CD4-positive, CD25-positive, alpha-beta regulatory T cell (primary cell): ENCODE results near the gene QPRT. TPM values are rescaled to one million over a fixed set of nuclear protein-coding genes. Genes with fewer than 3 reads are reported as not detected.
A peak's percentile ranks its signal among the peaks of the same experiment; 100 is the strongest.
"Not testable (repeated sequence)": the region's sequence is repeated elsewhere in the genome, so short reads cannot be mapped to it uniquely, and the experiment has no call there.

Experiments
- ATAC-seq, 2 donors: fragments of 150-1000 bp; cut with Tn5 transposase; one replicate each; pipeline ENCODE4 v1.10.0; 2021; ENCODE audit warnings: low read depth in 2 of 2, moderate number of reproducible peaks in 2 of 2, moderate library complexity in 1 of 2
- DNase-seq, 3 donors: peaks; one replicate each; pipeline versions ENCODE4 v3.0.0 to v3.0.0-alpha.2; 2012 to 2022; ENCODE audit warnings: mixed read lengths in 1 of 3
- H3K27ac ChIP-seq: one replicate; pipeline ENCODE4 v1.7.0; 2013; ENCODE audit warnings: mild to moderate bottlenecking, low read length; ENCODE audit not compliant: insufficient read depth, poor library complexity, severe bottlenecking
- H3K27me3 ChIP-seq: one replicate; pipeline ENCODE4 v1.7.0; 2013; ENCODE audit warnings: low read length; ENCODE audit not compliant: control insufficient read depth, insufficient read depth
- H3K36me3 ChIP-seq: one replicate; pipeline ENCODE4 v1.7.0; 2013; ENCODE audit warnings: mild to moderate bottlenecking, low read length, moderate library complexity; ENCODE audit not compliant: control insufficient read depth, insufficient read depth
- H3K4me1 ChIP-seq: 2 replicates; pipeline ENCODE4 v1.7.0; 2013; ENCODE audit warnings: mild to moderate bottlenecking, low read length; ENCODE audit not compliant: insufficient read depth, control insufficient read depth, poor library complexity, severe bottlenecking
- H3K4me3 ChIP-seq: one replicate; pipeline ENCODE4 v1.7.0; 2013; ENCODE audit warnings: low read depth, mild to moderate bottlenecking, low read length, moderate library complexity
- H3K9me3 ChIP-seq, 2 experiments: 1 replicate in 1 of 2; 2 replicates in 1 of 2; pipeline ENCODE4 v1.7.0; 2013; ENCODE audit warnings: low read length in 2 of 2, mild to moderate bottlenecking in 1 of 2, moderate library complexity in 1 of 2; ENCODE audit not compliant: control insufficient read depth in 2 of 2
- H3K27ac Mint-ChIP-seq, 3 donors: one replicate each; pipeline ENCODE4 v1.8.0; 2020 to 2022; ENCODE audit warnings: mild to moderate bottlenecking in 3 of 3, mixed read lengths in 3 of 3, moderate library complexity in 2 of 3
- H3K27me3 Mint-ChIP-seq: one replicate; pipeline ENCODE4 v1.8.0; 2022; ENCODE audit warnings: mild to moderate bottlenecking, mixed read lengths
- H3K36me3 Mint-ChIP-seq: one replicate; pipeline ENCODE4 v1.8.0; 2020; ENCODE audit warnings: mixed read lengths
- H3K4me1 Mint-ChIP-seq, 4 donors: one replicate each; pipeline ENCODE4 v1.8.0; 2020 to 2022; ENCODE audit warnings: mixed read lengths in 4 of 4, mild to moderate bottlenecking in 1 of 4
- H3K4me3 Mint-ChIP-seq, 4 donors: one replicate each; pipeline ENCODE4 v1.8.0; 2020 to 2022; ENCODE audit warnings: mild to moderate bottlenecking in 4 of 4, mixed read lengths in 4 of 4, moderate library complexity in 3 of 4
- H3K9me3 Mint-ChIP-seq, 7 donors: one replicate each; pipeline ENCODE4 v1.8.0; 2020 to 2022; ENCODE audit warnings: mixed read lengths in 7 of 7, mild to moderate bottlenecking in 3 of 7, moderate library complexity in 2 of 7
- polyA plus RNA-seq, 4 donors: library from polyadenylated mRNA; unstranded; fragments of 300-500 nt; fragmentation: Illumina TruSeq; gene quantifications; one replicate each; pipeline ENCODE4 v1.2.3, GENCODE V29; 2021
- total RNA-seq: library from RNA; stranded (reverse); gene quantifications from one replicate; pipeline ENCODE4 v1.2.3, GENCODE V29; 2022

The QPRT gene
- total and polyA plus RNA-seq, 5 donors from 2014 or later: 0.53 to 2.4 (median 0.72) TPM

- Mint-ChIP-seq H3K4me3 (peak overlapping the region in 2 of 4 donors; percentile 48 to 57), H3K27ac (peak overlapping the region in 1 of 3 donors; percentile 46)
- H3K4me3 ChIP-seq: no peak overlapping the region
These were observed 26.1 kb downstream of the QPRT start for GRCh38 chr16:29705030-29705429.

GRCh38 chr16:29707160-29707559 lies 28.2 kb downstream of the QPRT start:
- H3K9me3 Mint-ChIP-seq, ATAC-seq, DNase-seq, H3K27me3 Mint-ChIP-seq, H3K36me3 ChIP-seq, H3K27me3 ChIP-seq, H3K9me3 ChIP-seq, H3K4me3 ChIP-seq, H3K36me3 Mint-ChIP-seq, H3K27ac Mint-ChIP-seq, H3K27ac ChIP-seq: not testable (repeated sequence)
- H3K4me1 ChIP-seq: peaks cover 25% of the 10 kb centered on the region
- Mint-ChIP-seq H3K4me3 (peak overlapping the region in 1 of 4 donors; percentile 39), H3K4me1 (peaks cover 12 to 27% (median 18%) of the 10 kb centered on the region in 4 donors)

More at GRCh38 chr16:29705030-29705429, 26.1 kb downstream of the QPRT start:
- no peak for ATAC-seq
- no peaks in the 10 kb centered on the region for H3K36me3 ChIP-seq
- no peaks in the 10 kb centered on the region for H3K27me3 ChIP-seq
- Mint-ChIP-seq H3K9me3 (peaks cover 0 to 2% (median 0%) of the 10 kb centered on the region in 7 donors), H3K27me3 (peaks cover 4% of the 10 kb centered on the region), H3K36me3 (no peaks in the 10 kb centered on the region), H3K4me1 (peaks cover 5 to 39% (median 24%) of the 10 kb centered on the region in 4 donors)
- no peaks in the 10 kb centered on the region for H3K9me3 ChIP-seq
- no peak for DNase-seq
- H3K27ac ChIP-seq: no peak overlapping the region
- peaks cover 33% of the 10 kb centered on the region for H3K4me1 ChIP-seq

- Mint-ChIP-seq H3K4me3 (peak overlapping the region in 1 of 4 donors; percentile 70), H3K27me3 (peaks cover 4% of the 10 kb centered on the region), H3K36me3 (no peaks in the 10 kb centered on the region), H3K9me3 (no peaks in the 10 kb centered on the region), H3K4me1 (peaks cover 7 to 15% (median 11%) of the 10 kb centered on the region in 4 donors), H3K27ac (peak overlapping the region in 1 of 3 donors; percentile 91)
- Histone ChIP-seq H3K4me1 (peaks cover 11% of the 10 kb centered on the region), H3K27me3 (no peaks in the 10 kb centered on the region), H3K9me3 (no peaks in the 10 kb centered on the region), H3K4me3 (no peak overlapping the region), H3K36me3 (no peaks in the 10 kb centered on the region), H3K27ac (no peak overlapping the region)
- no peak for ATAC-seq
- no peak for DNase-seq
These were observed 30.1 kb downstream of the QPRT start for GRCh38 chr16:29708917-29709600.

- H3K27ac Mint-ChIP-seq: peak overlapping the region in 2 of 3 donors; percentile 32 to 44
- not testable (repeated sequence) for H3K4me3 Mint-ChIP-seq
These were observed 30.7 kb downstream of the QPRT start for GRCh38 chr16:29709657-29710056.

GRCh38 chr16:29710227-29711219 lies 31.5 kb downstream of the QPRT start:
- Histone ChIP-seq H3K9me3 (no peaks in the 10 kb centered on the region), H3K36me3 (no peaks in the 10 kb centered on the region), H3K4me3 (peak overlapping the region; percentile 22), H3K27me3 (no peaks in the 10 kb centered on the region), H3K4me1 (peaks cover 11% of the 10 kb centered on the region), H3K27ac (no peak overlapping the region)
- Mint-ChIP-seq H3K36me3 (no peaks in the 10 kb centered on the region), H3K27ac (peak overlapping the region; percentile 34 to 96 (median 77)), H3K27me3 (peaks cover 14% of the 10 kb centered on the region), H3K4me1 (peaks cover 7 to 15% (median 10%) of the 10 kb centered on the region in 4 donors), H3K9me3 (no peaks in the 10 kb centered on the region), H3K4me3 (peak overlapping the region in 3 of 4 donors; percentile 2 to 29 (median 2))
- DNase-seq (peak; percentile 18 to 81 (median 73)), ATAC-seq (peak; percentile 96)

More at GRCh38 chr16:29709657-29710056, 30.7 kb downstream of the QPRT start:
- H3K4me1 ChIP-seq: peaks cover 11% of the 10 kb centered on the region
- H3K9me3 ChIP-seq, H3K36me3 ChIP-seq, H3K4me3 ChIP-seq, DNase-seq, H3K27ac ChIP-seq, H3K36me3 Mint-ChIP-seq, H3K27me3 ChIP-seq, ATAC-seq, H3K27me3 Mint-ChIP-seq, H3K9me3 Mint-ChIP-seq: not testable (repeated sequence)
- peaks cover 7 to 15% (median 11%) of the 10 kb centered on the region in 4 donors for H3K4me1 Mint-ChIP-seq

- H3K9me3 Mint-ChIP-seq: no peaks in the 10 kb centered on the region
- Histone ChIP-seq H3K36me3 (no peaks in the 10 kb centered on the region), H3K27ac (no peak overlapping the region), H3K4me1 (peaks cover 11% of the 10 kb centered on the region), H3K9me3 (no peaks in the 10 kb centered on the region), H3K4me3 (no peak overlapping the region), H3K27me3 (no peaks in the 10 kb centered on the region)
- peaks cover 7 to 15% (median 10%) of the 10 kb centered on the region in 4 donors for H3K4me1 Mint-ChIP-seq
- peaks cover 14% of the 10 kb centered on the region for H3K27me3 Mint-ChIP-seq
- no peak overlapping the region for H3K27ac Mint-ChIP-seq
- DNase-seq (no peak), ATAC-seq (no peak)
- H3K4me3 Mint-ChIP-seq: no peak overlapping the region
- H3K36me3 Mint-ChIP-seq: no peaks in the 10 kb centered on the region
These were observed 33.8 kb downstream of the QPRT start for GRCh38 chr16:29712809-29713208.

- Mint-ChIP-seq H3K36me3 (no peaks in the 10 kb centered on the region), H3K4me3 (no peak overlapping the region), H3K27me3 (peaks cover 9% of the 10 kb centered on the region), H3K27ac (no peak overlapping the region), H3K4me1 (peaks cover 8 to 11% (median 10%) of the 10 kb centered on the region in 4 donors), H3K9me3 (no peaks in the 10 kb centered on the region)
- H3K27ac ChIP-seq: no peak overlapping the region
- no peak overlapping the region for H3K4me3 ChIP-seq
- DNase-seq (no peak), ATAC-seq (no peak)
- no peaks in the 10 kb centered on the region for H3K36me3 ChIP-seq
- H3K27me3 ChIP-seq: no peaks in the 10 kb centered on the region
- no peaks in the 10 kb centered on the region for H3K9me3 ChIP-seq
- peaks cover 11% of the 10 kb centered on the region for H3K4me1 ChIP-seq
These were observed 35.4 kb downstream of the QPRT start for GRCh38 chr16:29714396-29714795.
